ENCODE measurements around the gene IRGQ. TPM values are rescaled to one million over a fixed set of nuclear protein-coding genes. Genes with fewer than 3 reads are reported as not detected.
A peak's percentile ranks its signal among the peaks of the same experiment; 100 is the strongest.

IRGQ gene
- total and polyA plus RNA-seq, 2 donors (not counting 3 experiments of a cell fraction or from before 2014, with no cell fraction given), result 15.8 to 33.2 TPM

DNA sequence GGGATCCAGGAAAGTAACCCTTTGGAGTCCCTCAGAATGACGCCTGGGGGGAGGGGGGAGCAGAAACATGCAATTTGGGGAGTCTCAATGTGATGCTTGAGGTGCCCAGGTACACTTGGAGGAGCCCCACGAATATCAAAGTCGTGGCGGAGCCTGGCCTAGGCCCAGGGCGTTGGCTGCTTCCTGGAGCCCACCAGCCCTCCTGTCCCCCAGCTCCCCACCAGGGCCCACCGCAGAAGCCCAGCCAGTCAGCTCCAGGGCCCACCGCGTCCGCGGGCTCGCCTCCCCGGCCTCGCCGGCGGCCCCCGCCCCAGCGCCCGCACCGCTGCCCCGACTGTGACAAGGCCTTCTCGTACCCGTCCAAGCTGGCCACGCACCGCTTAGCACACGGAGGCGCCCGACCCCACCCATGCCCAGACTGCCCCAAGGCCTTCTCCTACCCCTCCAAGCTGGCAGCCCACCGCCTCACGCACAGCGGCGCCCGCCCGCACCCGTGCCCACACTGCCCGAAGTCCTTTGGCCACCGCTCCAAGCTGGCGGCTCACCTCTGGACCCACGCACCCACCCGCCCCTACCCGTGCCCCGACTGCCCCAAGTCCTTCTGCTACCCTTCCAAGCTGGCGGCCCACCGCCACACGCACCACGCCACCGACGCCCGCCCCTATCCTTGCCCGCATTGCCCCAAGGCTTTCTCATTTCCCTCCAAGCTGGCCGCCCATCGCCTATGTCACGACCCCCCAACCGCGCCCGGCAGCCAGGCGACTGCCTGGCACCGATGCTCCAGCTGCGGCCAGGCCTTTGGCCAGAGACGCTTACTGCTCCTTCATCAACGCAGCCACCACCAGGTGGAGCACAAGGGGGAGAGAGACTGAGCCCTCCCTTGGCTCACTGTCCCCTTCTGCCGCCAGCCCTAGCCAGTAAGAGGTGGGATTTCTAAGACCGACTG is 60.8 kb downstream of the IRGQ start:
- ChIA-PET POLR2A (interaction anchor here (1.0 to 1.1 kb wide), 2 partner anchors 60 to 127 kb away, joined by 3 to 6 read pairs; no protein-coding TSS in a partner anchor), CTCF (interaction anchor here (0.7 to 6.2 kb wide), 24 partner anchors 10 to 416 kb away, joined by 3 to 118 read pairs (median 5); partner anchors contain the start of genes IRGQ, PINLYP, XRCC1 and ZNF221)
- TF ChIP-seq POLR2A (IDR thresholded peaks at IDR 0.05; ENCODE audit: low read depth, low read length) (no peak), FOS (IDR thresholded peaks at IDR 0.05; ENCODE audit: borderline replicate concordance, insufficient read depth, low read length) (no peak), GATA2 (IDR thresholded peaks at IDR 0.05; ENCODE audit: insufficient read depth, insufficient read length, low read depth, low read length) (no peak), POLR2AphosphoS5 (IDR thresholded peaks at IDR 0.05; ENCODE audit: insufficient read depth, low read depth, low read length) (no peak), JUN (IDR thresholded peaks at IDR 0.05; ENCODE audit: borderline replicate concordance, insufficient read depth, insufficient read length, low read depth) (no peak), MYC (IDR thresholded peaks at IDR 0.05; ENCODE audit: low read depth, low read length) (no peak), EZH2 (IDR thresholded peaks at IDR 0.05; ENCODE audit: borderline replicate concordance, low read depth, low read length, severe bottlenecking) (no peak)
- TF ChIP-seq, protein P1, sequence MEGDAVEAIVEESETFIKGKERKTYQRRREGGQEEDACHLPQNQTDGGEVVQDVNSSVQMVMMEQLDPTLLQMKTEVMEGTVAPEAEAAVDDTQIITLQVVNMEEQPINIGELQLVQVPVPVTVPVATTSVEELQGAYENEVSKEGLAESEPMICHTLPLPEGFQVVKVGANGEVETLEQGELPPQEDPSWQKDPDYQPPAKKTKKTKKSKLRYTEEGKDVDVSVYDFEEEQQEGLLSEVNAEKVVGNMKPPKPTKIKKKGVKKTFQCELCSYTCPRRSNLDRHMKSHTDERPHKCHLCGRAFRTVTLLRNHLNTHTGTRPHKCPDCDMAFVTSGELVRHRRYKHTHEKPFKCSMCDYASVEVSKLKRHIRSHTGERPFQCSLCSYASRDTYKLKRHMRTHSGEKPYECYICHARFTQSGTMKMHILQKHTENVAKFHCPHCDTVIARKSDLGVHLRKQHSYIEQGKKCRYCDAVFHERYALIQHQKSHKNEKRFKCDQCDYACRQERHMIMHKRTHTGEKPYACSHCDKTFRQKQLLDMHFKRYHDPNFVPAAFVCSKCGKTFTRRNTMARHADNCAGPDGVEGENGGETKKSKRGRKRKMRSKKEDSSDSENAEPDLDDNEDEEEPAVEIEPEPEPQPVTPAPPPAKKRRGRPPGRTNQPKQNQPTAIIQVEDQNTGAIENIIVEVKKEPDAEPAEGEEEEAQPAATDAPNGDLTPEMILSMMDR (IDR thresholded peaks at IDR 0.05; ENCODE audit: extremely low read depth in 1 of 2, insufficient read depth in 1 of 2, low read depth in 1 of 2, low read length in 2 of 2), result peak; percentile 70 to 84
- TF ChIP-seq, protein P2, sequence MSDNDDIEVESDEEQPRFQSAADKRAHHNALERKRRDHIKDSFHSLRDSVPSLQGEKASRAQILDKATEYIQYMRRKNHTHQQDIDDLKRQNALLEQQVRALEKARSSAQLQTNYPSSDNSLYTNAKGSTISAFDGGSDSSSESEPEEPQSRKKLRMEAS (IDR thresholded peaks at IDR 0.05; ENCODE audit: insufficient read depth, insufficient read length), result no peak
- peak; percentile 86 for FAIRE-seq
- Histone ChIP-seq H3K27ac (ENCODE audit: insufficient read depth, low read depth, low read length) (no peak overlapping the region), H3K27me3 (ENCODE audit: control insufficient read depth in 2 of 2, insufficient read depth in 2 of 2, low read length in 2 of 2) (no peaks in the 10 kb centered on the region), H3K9me1 (replicated peaks; ENCODE audit: control insufficient read depth, extremely low read depth, insufficient read depth, low read length) (no peaks in the 10 kb centered on the region), H2AFZ (ENCODE audit: low read depth, low read length) (no peak overlapping the region), H3K36me3 (ENCODE audit: control insufficient read depth in 2 of 2, extremely low read depth in 1 of 2, insufficient read depth in 2 of 2, low read length in 2 of 2) (peaks cover 0 to under 1% of the 10 kb centered on the region in 2 experiments), H3K4me1 (ENCODE audit: control insufficient read depth, extremely low read depth, insufficient read depth, low read length) (peaks cover 10% of the 10 kb centered on the region), H3K9ac (replicated peaks; ENCODE audit: extremely low read depth, insufficient read depth, low read length) (no peak overlapping the region), H3K4me2 (ENCODE audit: insufficient read depth, low read length) (no peak overlapping the region), H3K79me2 (ENCODE audit: control insufficient read depth, insufficient read depth, low read length) (no peaks in the 10 kb centered on the region), H4K20me1 (replicated peaks; ENCODE audit: control insufficient read depth, extremely low read depth, insufficient read depth, low read length) (no peaks in the 10 kb centered on the region), H3K4me3 (replicated peaks in 1 of 3; ENCODE audit: insufficient read depth in 1 of 3, low read depth in 1 of 3, low read length in 3 of 3) (no peak overlapping the region), H3K9me3 (replicated peaks; ENCODE audit: control insufficient read depth, insufficient read depth, low read length) (no peaks in the 10 kb centered on the region)
- dilution Hi-C loops (cut with MboI; ENCODE audit: extremely low pct_ligation_motif_present, low sequenced_read_pairs) (no loop called here), intact Hi-C loops (cut with micrococcal nuclease) (loop anchor here (1.0 to 2.0 kb wide), 5 partner anchors 20 to 250 kb away; partner anchors contain the start of genes PINLYP and XRCC1)
- BruUV-seq (replicated peaks), result no TSS peak
- peak; percentile 66 for DNase-seq (ENCODE audit: low read depth, low spot score)

Other genes with a start within 250 kb of the IRGQ start
- gene CD177, start 242.4 kb downstream of the IRGQ start, total RNA-seq, result 0.18 TPM in 1 of 2 replicates, not detected in the other
- gene CD177, start 242.4 kb downstream of the IRGQ start, polyA plus RNA-seq, result not detected in 2 replicates
- not detected in 2 replicates for gene TEX101, start 181.2 kb downstream of the IRGQ start, total RNA-seq
- gene TEX101, start 181.2 kb downstream of the IRGQ start, polyA plus RNA-seq, result not detected in 2 replicates
- not detected in 2 replicates for gene LYPD3, start 130.5 kb downstream of the IRGQ start, total RNA-seq
- gene LYPD3, start 130.5 kb downstream of the IRGQ start, polyA plus RNA-seq, result 0.37 and 0.52 TPM in 2 replicates
- gene PHLDB3, start 91.4 kb downstream of the IRGQ start, total RNA-seq, result 10.1 and 12.0 TPM in 2 replicates
- 5.5 and 5.6 TPM in 2 replicates for gene PHLDB3, start 91.4 kb downstream of the IRGQ start, polyA plus RNA-seq
- gene ETHE1, start 68.9 kb downstream of the IRGQ start, total RNA-seq, result 29.4 and 34.5 TPM in 2 replicates
- gene ETHE1, start 68.9 kb downstream of the IRGQ start, polyA plus RNA-seq, result 124 and 165 TPM in 2 replicates
- 1.4 and 3.0 TPM in 2 replicates for gene ZNF575, start 62.9 kb downstream of the IRGQ start, total RNA-seq
- 0.57 and 0.80 TPM in 2 replicates for gene ZNF575, start 62.9 kb downstream of the IRGQ start, polyA plus RNA-seq
- gene XRCC1, start 20.6 kb downstream of the IRGQ start, total RNA-seq, result 37.3 and 39.3 TPM in 2 replicates
- 24.2 and 29.5 TPM in 2 replicates for gene XRCC1, start 20.6 kb downstream of the IRGQ start, polyA plus RNA-seq
- gene PINLYP, start 20.3 kb downstream of the IRGQ start, total RNA-seq, result 2.6 and 5.5 TPM in 2 replicates
- gene PINLYP, start 20.3 kb downstream of the IRGQ start, polyA plus RNA-seq, result 4.8 and 5.5 TPM in 2 replicates
- gene ZNF576, start 461 bp upstream of the IRGQ start, total RNA-seq, result 19.5 and 20.3 TPM in 2 replicates
- 27.7 and 38.3 TPM in 2 replicates for gene ZNF576, start 461 bp upstream of the IRGQ start, polyA plus RNA-seq
- gene SRRM5, start 16.0 kb upstream of the IRGQ start, total RNA-seq, result 0.27 and 0.32 TPM in 2 replicates
- gene SRRM5, start 16.0 kb upstream of the IRGQ start, polyA plus RNA-seq, result 0.13 and 0.17 TPM in 2 replicates
- 51.8 and 56.2 TPM in 2 replicates for gene ZNF428, start 23.5 kb upstream of the IRGQ start, total RNA-seq
- 29.2 and 30.7 TPM in 2 replicates for gene ZNF428, start 23.5 kb upstream of the IRGQ start, polyA plus RNA-seq
- gene CADM4, start 43.7 kb upstream of the IRGQ start, total RNA-seq, result 6.7 and 7.5 TPM in 2 replicates
- 5.0 and 7.7 TPM in 2 replicates for gene CADM4, start 43.7 kb upstream of the IRGQ start, polyA plus RNA-seq
- 62.9 and 82.0 TPM in 2 replicates for gene PLAUR, start 74.0 kb upstream of the IRGQ start, total RNA-seq
- gene PLAUR, start 74.0 kb upstream of the IRGQ start, polyA plus RNA-seq, result 60.2 and 66.3 TPM in 2 replicates
- not detected in 2 replicates for gene IRGC, start 119.9 kb upstream of the IRGQ start, total RNA-seq
- gene IRGC, start 119.9 kb upstream of the IRGQ start, polyA plus RNA-seq, result not detected in 2 replicates
- gene SMG9, start 158.8 kb upstream of the IRGQ start, total RNA-seq, result 45.0 and 53.3 TPM in 2 replicates
- 25.5 and 26.4 TPM in 2 replicates for gene SMG9, start 158.8 kb upstream of the IRGQ start, polyA plus RNA-seq
- gene KCNN4, start 184.8 kb upstream of the IRGQ start, total RNA-seq, result 0.35 TPM in 1 of 2 replicates, not detected in the other
- gene KCNN4, start 184.8 kb upstream of the IRGQ start, polyA plus RNA-seq, result 0.27 and 0.29 TPM in 2 replicates
- gene LYPD5, start 206.3 kb upstream of the IRGQ start, total RNA-seq, result not detected in 2 replicates
- 0.11 and 0.28 TPM in 2 replicates for gene LYPD5, start 206.3 kb upstream of the IRGQ start, polyA plus RNA-seq
- gene ZNF283, start 231.2 kb upstream of the IRGQ start, total RNA-seq, result 6.0 and 10.7 TPM in 2 replicates
- gene ZNF283, start 231.2 kb upstream of the IRGQ start, polyA plus RNA-seq, result 1.4 and 1.9 TPM in 2 replicates